GM18526 (cell line): Measurements from ENCODE around the gene RFX3.

ENCODE experiments used
- POLR2A ChIP-seq: IDR thresholded peaks from 3 replicates; pipeline ENCODE4 v1.6.1; 2011; ENCODE audit not compliant: insufficient read length; ENCODE audit errors: extremely low read depth

The RFX3 gene

DNA sequence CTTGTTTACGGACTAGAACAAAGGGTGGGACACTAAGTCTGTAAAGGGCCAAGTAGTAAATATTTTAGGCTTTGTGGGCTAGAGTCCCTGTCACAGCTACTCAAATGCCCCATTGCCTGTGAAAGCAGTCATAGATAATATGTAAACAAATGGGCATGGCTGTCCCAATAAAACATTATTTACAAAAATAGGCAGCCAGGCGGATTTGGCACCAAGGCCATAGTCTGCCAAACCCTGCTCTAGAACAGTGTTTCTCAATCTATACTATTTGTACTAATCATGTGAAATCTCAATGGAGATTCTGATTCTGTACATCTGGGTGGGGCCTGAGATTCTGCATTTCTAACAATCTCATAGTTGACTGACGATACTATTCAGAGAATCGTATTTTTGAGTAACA is 92.0 kb downstream of the RFX3 start:
- TF ChIP-seq POLR2A = no peak

DNA sequence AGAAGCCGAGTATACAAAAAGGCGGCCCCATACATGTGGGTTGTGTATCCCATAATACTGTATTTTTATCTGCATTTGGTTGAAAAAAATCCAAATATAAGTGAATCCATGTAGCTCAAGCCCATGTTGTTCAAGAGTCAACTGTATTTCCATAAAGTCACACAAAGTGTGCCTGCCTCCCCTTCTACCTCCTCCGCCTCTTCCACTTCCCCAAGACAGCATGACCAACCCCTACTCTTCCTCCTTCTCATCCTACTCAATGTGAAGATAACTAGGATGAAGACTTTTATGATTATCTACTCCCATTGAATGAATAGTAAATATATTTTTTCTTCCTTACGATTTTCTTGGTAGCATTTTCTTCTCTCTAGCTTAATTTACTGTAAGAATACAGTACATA is 92.7 kb downstream of the RFX3 start:
- TF ChIP-seq POLR2A = no peak

DNA sequence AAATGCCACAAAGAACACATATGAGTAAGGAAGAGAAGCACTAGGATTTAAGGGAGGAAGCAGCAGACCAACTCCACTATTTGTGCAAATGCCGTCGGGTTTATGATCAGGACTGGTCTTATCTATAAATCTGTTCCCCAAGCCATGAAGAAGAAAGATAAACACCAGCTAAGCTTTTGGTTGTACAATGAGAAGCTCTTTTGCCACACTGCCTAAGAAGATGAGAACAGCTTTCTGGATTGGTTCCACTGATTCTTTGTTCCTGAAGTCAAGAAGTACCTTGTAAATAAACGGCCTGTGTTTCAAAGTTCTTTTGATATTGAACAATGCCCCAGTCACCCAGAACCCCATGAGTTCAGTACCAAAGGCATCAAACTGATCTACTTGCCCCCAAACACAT is 93.9 kb downstream of the RFX3 start:
- TF ChIP-seq POLR2A = no peak

DNA sequence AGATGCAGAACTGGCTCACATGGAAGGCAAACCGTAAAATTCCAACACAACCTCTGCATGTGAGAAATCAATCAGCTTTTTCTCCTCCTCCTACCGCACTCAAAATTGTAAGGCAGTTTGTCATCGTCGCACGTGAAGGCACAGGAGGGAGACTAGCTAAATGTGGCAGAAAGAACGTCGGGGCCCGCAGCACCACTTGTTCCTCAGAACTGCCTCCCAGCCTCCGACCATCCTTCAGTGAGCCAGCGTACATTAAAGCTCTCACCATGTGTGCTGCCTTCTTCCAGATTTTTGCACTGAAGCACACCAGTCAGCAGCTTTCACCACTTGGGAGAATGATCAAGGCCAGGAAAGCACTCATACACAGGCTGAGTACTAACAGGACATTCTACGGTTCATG is 105.9 kb downstream of the RFX3 start:
- TF ChIP-seq POLR2A = no peak

DNA sequence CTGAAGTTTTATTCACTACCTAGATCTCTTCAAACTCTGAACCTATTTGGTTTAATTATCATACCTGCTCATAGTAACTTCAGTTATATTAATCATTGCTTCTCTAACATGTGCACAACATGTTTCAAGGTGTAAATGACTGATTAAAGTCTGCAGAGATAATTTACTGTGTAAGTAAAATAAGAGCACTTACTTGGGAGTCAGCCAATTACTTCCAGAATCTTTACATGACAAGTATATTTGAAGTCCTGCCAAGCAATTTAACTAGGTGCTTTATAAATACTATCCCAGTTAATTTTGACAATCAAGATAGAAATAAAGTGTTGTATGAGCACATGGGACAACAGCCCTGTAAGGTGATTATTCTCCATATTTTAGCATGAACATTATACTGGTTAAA is 109.9 kb downstream of the RFX3 start:
- no peak for TF ChIP-seq POLR2A

DNA sequence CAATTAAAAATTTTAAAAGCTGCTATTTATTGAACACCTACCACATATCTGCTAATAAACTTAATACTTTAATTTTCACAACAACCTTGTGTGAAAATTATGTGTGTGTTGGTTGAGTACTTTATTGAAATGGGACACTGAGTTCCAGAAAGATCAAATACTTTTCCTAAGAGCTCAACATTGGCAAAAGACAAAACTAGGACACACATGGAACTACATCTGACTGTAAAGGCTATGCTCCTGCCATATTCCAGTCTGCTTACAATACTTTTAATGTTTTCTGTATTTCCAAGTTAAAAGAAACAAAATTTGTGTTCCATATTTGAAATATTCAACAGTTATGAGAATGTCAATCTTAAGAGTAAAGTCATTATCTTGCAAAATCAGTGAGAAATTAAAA is 111.8 kb downstream of the RFX3 start:
- TF ChIP-seq POLR2A = no peak

DNA sequence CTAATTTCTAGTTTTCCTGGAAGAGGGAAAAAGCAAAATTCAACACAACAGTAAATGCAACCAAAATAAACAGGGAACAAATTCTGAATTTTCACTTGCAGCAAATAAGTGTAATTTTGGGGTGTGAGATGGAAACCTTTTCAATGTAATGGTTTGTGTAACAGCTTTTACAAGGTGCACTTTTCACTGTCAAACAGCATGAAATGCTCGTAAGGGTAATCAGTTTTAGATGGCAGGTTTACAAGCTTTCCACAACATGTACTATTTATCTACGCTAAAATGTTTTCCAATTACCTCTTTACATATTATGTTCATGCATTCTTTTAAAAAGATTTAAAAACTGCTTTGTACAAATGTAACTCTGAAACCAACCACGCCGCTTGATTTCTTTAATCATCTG is 115.3 kb downstream of the RFX3 start:
- TF ChIP-seq POLR2A = no peak

DNA sequence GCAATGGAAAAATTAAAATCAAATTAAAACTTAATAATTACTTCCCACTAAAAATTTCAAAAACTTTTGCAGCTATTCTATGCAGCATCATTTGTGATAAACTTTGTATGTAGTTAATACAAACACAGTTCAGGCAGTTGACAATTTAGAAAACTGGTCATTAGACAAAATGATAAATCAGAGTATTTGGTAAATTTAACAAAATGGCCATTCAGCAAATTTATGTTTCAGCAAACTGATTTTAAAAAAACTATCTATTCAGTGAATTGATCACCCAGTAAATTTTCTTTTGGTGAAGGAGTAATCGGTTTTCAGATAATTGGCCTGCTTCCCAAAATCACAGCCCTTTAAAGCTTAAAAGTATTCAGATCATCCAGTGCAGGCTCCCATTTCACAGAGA is 116.3 kb downstream of the RFX3 start:
- TF ChIP-seq POLR2A = no peak

DNA sequence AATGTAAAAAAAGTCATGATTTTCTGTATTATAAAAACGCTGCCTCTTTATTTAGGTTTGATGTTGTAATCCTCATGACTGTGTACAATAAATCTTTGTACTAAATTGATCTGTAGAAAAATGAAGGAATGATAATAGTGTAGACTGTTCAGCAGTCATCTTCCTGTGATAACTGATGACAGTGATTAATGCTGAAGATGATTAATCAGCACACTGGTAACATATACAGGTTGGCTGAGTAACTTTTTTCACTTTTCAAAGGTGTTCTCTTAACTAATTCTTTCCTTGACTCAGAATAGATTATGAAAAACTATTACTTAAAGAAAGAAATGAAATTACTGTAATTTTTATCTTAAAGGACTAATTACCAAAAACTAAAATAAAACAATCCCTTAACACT is 122.5 kb downstream of the RFX3 start:
- no peak for TF ChIP-seq POLR2A

DNA sequence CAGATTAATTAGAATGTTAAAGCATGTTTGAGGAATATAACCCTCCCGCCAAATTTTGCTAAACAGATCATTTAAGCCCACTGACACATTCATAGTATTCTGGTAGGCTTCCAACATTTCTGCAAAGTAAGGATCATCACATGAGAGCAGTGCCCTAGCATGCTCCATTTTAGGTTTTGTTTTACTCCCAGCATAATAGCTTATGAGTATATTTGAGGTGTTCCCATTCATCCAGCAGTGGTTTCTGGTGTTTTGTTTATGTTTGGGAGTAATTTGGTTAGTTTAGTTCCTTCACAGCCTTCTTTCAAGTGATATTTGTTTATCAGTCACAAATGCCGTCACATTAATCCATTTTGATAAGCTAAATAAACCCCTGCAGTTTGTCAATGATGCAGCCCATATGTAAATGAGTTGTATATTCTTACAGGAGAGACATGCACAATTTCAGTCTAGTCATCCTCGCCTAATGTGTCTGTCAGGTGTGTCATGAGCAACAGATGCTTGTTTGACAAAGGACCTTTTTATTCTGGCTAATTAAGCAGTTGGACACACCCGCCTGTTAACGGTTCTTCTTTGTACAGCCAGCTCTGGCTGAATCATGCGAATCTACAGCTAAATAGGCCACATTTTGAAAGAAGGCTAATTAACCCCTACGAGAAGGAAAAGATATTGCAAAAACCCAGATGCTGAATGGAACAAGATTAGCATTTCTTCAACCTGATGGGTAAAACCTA is 124.4 kb downstream of the RFX3 start:
- TF ChIP-seq POLR2A = no peak

DNA sequence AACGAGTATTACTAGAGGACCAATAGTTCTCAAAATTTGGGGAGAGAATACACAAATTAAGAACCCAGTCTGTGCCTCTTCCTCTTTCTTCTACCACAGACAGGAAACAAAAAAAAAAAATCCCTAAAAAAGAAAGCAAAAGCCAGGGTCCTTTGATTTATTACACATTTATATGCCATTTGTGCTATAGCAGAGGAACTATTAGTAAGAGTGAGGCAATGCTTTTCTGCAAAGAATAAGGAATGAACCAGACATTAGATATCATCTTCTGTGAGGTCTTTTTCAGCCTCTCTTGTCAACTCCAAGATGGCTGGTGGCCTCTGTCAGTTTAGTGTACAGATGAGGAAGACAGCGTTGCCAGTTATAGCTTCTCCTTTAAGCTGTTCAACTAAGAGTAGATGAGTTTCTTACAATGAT is 127.6 kb downstream of the RFX3 start:
- TF ChIP-seq POLR2A = no peak

DNA sequence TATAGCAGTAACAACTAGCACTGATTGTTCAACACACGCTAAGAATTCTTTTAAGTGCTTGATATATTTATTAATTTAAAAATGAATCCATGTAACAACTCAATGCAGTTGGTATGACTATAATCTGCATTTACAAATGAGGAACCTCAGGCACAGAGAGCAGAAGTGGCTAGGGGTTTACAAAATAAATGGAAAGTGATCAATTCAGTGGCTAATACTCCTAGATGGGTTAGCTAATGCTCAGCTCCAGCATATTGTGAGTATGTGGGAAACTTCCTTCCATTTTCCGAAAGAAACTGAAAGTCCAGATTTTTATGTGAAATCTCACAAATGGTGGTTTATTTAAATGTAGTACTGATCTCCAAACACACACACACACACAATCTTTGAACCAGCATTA is 128.0 kb downstream of the RFX3 start:
- TF ChIP-seq POLR2A = no peak

DNA sequence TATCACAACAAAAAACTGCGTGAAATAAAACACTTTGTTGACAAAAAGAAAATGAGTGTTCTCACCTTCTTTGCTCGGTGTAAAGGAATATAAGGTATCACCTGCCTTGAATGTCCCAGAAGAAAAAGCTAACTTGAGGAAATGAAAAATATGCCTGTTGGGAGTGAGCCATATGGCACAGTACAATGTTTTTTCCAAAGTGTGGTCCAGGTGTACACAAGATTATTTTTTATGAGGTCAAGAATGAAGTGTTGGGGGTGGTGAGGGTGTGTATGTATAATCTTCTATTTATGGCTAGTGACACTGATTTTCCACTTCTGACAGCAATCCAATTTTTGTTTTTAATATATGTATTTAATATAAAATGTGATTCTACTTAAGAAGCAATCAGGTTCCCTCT is 134.4 kb downstream of the RFX3 start:
- TF ChIP-seq POLR2A = no peak

DNA sequence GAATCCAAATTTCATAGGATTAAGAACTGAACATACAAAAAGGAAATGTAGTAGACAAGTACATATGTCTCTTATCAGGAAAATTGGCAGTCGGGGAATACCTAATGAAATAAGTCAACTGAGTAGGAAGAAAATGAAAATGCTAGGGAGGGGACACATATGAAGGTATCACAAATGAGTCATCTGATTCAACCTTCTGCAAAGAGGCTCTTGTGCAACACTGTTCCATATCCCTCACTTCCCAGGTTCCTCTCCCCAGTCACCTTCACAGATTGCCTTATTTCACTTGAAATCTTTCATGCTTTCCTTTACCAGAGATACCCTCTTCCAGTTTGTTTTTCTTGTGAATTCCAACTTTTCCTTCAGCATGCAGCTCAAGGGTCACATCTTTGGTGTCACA is 139.0 kb downstream of the RFX3 start:
- TF ChIP-seq POLR2A = no peak

DNA sequence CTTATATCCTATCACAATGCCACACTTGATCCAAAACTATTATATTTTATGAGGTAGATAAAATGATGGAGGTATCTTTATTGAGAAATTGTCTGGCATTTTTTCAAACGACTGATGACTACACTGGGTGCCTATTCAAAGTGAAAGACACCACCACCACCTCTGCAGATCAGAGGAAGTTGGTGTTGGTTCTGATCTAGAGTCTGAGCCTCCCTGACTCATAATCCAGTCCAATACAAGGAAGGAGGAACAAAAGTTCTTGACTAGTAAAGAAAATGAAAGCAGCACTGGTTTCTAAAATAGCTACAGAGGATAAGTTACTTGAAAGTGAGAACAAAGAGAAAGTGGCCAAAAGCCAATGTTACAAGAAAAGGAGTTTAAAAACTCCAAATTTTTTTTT is 139.9 kb downstream of the RFX3 start:
- no peak for TF ChIP-seq POLR2A

DNA sequence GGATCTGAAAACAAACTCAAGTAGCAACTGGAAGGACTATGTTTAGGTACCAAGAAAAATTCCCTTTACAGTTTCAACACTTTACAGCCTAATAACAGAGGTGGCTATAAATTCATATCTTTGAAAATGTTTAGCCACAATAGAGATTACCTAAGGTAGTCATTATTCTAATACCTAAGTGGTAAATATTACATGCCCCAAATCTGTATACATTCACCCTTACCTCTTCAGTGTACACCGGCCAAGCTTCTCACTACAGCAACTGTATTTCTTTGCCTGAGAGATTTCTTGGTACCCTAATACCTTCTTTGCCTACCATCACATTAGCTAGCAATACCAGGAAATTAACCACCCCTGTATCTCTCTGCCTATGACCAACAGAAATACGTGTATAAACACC is 154.0 kb downstream of the RFX3 start:
- no peak for TF ChIP-seq POLR2A

DNA sequence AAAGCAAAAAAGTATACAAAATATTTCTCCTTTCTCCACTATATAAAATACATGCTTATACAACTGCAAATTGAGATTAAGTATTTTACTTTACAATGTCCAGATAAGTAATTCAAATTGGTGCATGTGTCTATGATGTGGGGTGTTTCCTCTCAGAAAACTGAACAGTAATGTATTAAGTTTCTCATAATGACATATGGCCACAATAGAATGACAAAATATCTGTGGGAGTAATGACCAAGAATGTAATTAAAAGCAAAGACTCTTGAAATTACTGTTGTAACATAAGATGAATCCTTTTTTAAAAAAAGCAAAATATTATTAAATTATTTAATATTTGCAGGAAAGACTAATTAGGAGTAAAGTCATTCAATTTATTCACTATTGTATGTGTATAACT is 155.1 kb downstream of the RFX3 start:
- TF ChIP-seq POLR2A = no peak
